Endothelial cell of umbilical vein (primary cell): ENCODE data around the gene KCNH5.

Experiments
- CTCF ChIP-seq, 2 donors: IDR thresholded peaks; 1 replicate in 1 of 2; 2 replicates in 1 of 2; pipeline ENCODE4 v1.5.1; 2011; ENCODE audit warnings: low read length in 2 of 2, mild to moderate bottlenecking in 2 of 2, moderate library complexity in 2 of 2, control low read depth in 1 of 2, inconsistent platforms in 1 of 2, low read depth in 1 of 2; ENCODE audit not compliant: insufficient read depth in 1 of 2; ENCODE audit errors: extremely low read depth in 1 of 2
- EZH2 ChIP-seq: IDR thresholded peaks from 2 replicates; pipeline ENCODE4 v1.6.1; 2012; ENCODE audit warnings: borderline replicate concordance, low read depth, mild to moderate bottlenecking, moderate library complexity, low read length, inconsistent platforms; ENCODE audit not compliant: severe bottlenecking
- FOS ChIP-seq: IDR thresholded peaks from 2 replicates; pipeline ENCODE4 v1.6.1; 2011; ENCODE audit warnings: mild to moderate bottlenecking, low read length, moderate library complexity, borderline replicate concordance; ENCODE audit not compliant: insufficient read depth
- JUN ChIP-seq: IDR thresholded peaks from 2 replicates; pipeline ENCODE4 v1.6.1; 2011; ENCODE audit warnings: borderline replicate concordance, low read depth; ENCODE audit not compliant: insufficient read length, insufficient read depth
- MAX ChIP-seq: IDR thresholded peaks from 2 replicates; pipeline ENCODE4 v1.6.1; 2011; ENCODE audit not compliant: insufficient read depth, insufficient read length
- MYC ChIP-seq: IDR thresholded peaks from one replicate; pipeline ENCODE4 v1.6.1; 2011; ENCODE audit warnings: mild to moderate bottlenecking, low read depth, low read length
- POLR2A ChIP-seq: IDR thresholded peaks from 2 replicates; pipeline ENCODE4 v1.6.1; 2012; ENCODE audit warnings: low read depth, mild to moderate bottlenecking, control low read depth, low read length
- POLR2AphosphoS5 ChIP-seq: IDR thresholded peaks from 2 replicates; pipeline ENCODE4 v1.6.1; 2012; ENCODE audit warnings: low read depth, mild to moderate bottlenecking, control low read depth, low read length, moderate library complexity; ENCODE audit not compliant: insufficient read depth

GRCh38 chr14:62807636-62808035, 237.6 kb downstream of the KCNH5 start:
- no peak for TF ChIP-seq CTCF (IDR thresholded peaks at IDR 0.05; ENCODE audit: extremely low read depth in 1 of 2, insufficient read depth in 1 of 2, low read depth in 1 of 2, low read length in 2 of 2)
- no peak for TF ChIP-seq POLR2A
- TF ChIP-seq MYC: no peak
- no peak for TF ChIP-seq FOS
- no peak for TF ChIP-seq EZH2
- no peak for TF ChIP-seq POLR2AphosphoS5
- no peak for TF ChIP-seq MAX
- TF ChIP-seq JUN: no peak
